GM18499 (cell line): ENCODE measurements around the gene TNS2.
"Not testable (repeated sequence)": the region's sequence is repeated elsewhere in the genome, so short reads cannot be mapped to it uniquely, and the experiment has no call there.

Experiments used
- ATAC-seq: cut with Tn5 transposase; IDR thresholded peaks from one replicate; pipeline ENCODE4 v1.9.1; 2021; ENCODE audit warnings: moderate number of reproducible peaks; ENCODE audit not compliant: insufficient read depth, unreplicated experiment

TNS2 gene

DNA sequence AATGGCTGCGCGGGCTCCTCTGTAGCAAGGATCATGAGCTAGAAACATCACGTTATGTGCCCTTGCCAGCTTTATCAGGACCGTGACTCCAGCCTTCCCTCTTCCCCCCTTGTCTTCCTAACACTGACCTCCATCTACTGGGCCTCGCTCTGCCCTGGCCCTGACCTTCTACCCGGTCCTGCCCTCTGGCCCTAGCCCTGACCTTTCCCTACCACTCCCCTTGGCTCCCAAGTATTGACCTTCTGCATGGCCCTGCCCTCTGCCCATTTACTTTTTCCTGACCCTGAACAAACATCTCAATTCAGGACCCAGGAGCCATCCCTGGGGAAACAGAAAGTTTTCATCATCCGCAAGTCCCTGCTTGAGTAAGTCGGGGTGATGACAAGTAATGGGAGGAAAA is 55.4 kb downstream of the TNS2 start:
- no peak for ATAC-seq

DNA sequence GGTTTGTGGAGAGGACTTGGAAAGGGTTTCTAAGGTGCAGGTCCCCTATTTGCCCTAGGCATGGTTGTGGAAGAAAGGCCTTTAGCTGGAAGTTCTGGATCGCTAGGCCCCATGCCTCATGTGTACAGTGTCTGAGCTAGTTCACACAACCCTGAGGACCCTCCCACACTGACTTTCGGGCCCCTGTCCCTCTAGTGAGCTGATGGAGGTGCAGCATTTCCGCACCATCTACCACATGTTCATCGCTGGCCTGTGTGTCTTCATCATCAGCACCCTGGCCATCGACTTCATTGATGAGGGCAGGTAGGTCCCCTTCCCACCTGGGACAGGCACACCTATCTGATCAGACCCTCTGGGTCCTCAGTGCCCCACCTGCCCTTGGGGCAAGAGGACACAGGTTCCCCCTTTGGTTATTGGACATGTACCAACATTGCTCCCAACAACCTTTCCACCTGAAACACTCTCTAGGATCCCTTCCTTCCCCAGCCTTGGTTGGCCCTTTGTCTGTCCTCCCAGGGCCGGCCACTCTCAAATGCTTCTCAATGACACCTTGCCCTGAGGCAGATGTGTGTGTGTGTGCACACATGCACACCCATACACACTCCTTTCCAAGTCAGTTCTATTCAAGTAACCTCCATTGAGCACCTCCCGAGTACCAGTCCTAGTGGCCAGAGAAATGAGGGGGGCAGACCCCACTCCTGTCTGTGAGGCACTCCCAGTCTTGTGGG is 56.0 kb downstream of the TNS2 start:
- ATAC-seq, result no peak

DNA sequence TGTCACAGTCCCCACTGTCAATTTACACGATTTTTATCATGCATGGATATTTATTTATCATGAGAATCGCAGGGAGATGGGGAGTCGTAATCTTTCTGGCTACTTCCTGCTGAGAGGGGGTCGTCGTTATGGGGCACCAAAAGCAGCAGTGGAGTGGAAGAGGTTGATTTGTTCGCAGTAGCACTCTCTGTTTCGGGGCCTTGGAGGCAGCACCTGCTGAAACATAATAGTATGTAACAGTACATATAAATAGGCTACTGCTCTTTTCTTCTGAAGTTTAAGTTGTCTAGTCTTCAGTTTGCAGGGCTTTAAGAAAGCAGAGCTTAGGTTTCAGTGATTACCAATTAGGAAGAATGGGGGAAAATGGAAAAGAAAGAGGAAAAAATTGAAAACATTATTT is 57.3 kb downstream of the TNS2 start:
- ATAC-seq, result no peak

DNA sequence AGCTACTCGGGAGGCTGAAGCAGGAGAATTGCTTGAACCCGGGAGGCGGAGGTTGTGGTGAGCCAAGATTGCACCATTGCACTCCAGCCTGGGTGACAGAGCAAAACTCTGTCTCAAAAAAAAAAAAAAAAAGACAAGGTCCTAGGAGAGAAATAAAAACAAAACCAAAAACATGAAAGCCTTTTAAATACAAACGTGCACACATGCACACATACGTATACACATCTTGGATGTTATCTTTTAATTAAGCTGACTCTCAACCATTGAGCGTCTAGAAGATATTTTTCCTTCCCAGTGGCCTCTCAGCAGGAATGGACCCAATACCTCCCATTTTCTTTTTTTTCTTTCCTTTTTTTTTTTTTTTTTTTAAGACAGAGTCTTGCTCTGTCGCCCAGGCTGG is 62.6 kb downstream of the TNS2 start:
- ATAC-seq, result not testable (repeated sequence)

DNA sequence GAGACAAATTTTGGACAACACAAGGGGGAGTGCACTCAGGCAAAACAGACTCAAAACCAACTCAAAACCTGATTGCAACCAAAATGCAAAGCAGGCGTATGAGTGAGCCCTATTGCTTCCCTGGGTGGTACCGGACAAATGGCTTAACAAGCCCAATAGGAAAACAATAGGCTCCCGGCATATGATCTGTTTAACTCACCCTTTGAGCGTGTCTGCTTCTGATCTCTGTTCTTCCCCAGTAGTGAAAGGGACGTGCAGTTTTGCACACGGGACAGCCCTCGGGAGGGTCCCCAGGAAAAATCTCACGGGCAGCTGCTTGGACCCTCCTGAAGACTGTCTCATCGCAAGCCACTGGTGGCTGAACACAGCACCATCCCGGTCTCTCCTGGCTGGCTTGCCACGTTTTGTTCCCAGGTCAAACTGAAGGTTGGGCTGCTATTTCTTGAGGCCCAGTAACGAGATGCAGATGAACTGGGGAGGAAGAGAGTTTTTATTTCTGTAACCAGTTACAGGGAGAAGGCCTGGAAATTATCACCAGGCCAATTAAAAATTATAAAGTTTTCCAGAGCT is 63.4 kb downstream of the TNS2 start:
- ATAC-seq, result no peak

DNA sequence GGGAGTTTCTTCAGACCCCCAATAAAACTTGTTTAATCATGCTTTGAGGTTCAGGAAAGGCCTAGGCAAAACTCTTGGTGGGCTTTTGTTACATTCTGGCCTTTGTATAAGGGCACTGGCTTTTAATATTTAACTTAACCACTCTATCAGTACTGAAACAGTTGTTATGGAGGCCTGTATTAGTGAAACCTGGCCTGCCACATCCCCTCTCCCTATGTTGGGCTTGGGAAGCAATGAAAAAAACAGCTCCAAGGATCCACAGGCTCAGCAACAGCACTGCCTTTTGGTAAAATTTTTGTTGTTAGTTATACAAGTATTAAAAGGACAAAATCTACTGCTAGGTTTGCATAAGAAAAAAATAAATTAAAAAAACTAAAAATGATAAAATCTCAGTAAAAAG is 64.1 kb downstream of the TNS2 start:
- no peak for ATAC-seq
